HG03571 (cell line): ENCODE measurements around the gene SCG3.

Source experiments
- ATAC-seq: cut with Tn5 transposase; IDR thresholded peaks from one replicate; pipeline ENCODE4 v1.9.1; 2021; ENCODE audit not compliant: unreplicated experiment

The SCG3 gene

DNA sequence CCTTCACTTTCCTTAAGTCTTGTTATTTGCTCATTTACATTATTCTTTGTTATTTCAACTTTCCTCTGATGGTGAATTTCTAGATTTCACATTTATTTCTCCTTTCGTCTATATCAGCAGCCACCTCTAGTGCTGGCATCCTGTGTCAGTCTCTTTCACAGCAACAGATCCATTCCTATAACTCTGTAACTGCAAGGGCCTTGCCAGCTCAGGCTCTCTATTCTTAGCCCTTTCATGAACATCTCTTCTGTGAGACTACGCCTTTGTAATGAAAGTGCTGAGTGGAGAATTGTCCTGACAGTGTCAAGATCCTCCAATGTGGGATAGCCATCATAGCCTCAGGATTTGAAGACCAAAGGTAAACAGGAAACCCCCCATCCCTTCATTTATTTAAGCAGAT is 3.9 kb upstream of the SCG3 start:
- no peak for ATAC-seq

DNA sequence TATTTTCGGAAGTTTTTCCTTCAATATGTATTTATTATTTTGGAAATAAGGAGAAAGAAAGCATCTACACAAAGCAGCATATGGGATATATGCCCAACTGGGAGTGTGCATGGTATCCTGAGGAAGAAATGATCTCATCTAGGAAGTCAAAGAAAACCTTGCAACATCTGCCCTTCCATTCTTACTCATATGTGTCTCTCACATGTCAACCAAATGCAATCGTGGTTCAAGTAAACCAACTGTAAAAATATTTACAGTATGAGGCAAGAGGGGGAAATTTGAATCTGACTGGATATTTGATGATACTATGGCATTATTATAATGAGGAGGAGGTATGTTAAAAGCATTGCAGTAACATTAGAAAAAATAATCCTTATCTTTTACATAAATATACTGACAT is 3.2 kb upstream of the SCG3 start:
- ATAC-seq = no peak

DNA sequence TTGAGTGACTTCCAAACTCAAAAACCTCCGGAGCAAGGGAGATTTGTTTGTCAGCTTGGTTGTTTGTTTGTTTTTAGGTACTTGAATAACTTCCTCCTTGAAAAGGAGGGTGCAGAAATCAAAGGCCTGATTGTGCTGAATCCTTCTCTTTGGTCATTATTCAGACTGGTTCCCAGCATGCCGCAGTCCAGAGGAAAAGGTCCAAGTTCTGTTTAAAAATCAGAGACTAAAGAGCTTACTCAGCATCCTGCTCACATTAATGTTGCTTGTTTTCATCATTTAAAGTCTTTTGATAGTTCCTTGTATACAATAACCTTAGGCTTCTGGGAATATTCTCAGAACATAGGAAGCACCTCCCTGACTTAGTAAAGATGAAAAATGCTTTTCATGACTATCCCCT is 982 bp upstream of the SCG3 start:
- no peak for ATAC-seq

DNA sequence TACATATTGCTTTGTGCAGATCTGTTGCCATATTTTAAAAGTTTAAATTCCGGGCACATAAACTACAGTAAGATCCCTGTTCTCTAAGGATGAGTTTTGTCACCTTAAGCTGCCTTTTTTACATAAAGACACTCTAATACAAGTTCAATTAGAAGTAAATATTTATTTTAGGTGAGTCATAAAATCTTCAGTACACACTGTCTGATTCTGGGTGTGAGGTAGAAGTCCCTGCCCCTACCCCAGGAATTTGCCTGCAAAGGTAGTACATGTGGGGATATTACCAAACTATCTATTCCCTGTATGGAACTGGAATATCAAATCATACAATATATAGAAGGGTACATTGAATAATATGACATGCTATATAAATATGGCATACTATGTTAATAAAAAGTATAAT is 6.3 kb downstream of the SCG3 start:
- no peak for ATAC-seq

DNA sequence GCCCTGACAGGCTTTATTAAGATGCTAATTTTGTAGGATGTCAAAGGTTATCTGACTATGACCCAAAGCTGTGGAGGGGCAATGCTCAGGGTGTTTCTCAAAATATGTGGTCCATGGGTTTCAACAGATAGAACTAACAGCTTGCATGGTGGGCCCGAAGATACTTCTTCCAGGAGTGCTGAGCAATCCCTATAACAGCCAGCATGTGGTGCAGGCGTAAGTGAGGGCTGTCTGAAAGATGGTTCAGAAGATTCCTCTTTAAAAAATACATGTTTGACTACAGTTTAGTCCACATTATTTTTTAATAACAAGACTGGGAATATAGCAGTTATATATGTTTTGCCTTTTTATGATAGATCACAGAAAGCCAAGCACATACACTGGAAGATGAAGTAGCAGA is 7.6 kb downstream of the SCG3 start:
- no peak for ATAC-seq

DNA sequence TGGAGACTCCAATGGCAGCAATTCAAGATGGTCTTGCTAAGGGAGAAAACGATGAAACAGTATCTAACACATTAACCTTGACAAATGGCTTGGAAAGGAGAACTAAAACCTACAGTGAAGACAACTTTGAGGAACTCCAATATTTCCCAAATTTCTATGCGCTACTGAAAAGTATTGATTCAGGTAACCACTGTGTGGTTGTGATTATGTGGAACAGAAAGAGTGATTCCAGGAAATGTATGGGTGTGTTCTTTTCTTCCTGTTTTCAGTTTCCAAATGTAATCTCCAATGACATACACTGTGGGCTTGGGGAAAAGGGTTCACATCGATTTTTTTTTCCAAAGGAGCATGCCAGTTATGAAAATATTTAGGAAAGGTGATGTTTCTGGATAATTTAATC is 10.9 kb downstream of the SCG3 start:
- no peak for ATAC-seq

DNA sequence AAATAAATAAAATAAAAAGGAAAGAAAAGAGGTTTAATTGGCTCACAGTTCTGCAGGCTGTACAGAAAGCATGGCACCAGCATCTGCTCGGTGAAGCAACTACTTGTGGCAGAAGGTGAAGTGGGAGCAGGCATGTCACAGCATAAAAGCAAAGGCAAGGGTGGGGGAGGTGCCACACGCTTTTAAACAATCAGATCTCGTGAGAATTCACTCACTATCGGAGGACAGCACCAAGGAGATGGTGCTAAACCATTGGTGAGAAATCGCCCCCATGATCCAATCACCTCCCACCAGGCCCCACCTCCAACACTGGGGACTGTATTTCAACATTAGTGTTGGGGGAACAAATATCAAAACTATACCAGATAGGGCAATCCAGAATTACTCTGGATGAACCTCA is 15.3 kb downstream of the SCG3 start:
- no peak for ATAC-seq

DNA sequence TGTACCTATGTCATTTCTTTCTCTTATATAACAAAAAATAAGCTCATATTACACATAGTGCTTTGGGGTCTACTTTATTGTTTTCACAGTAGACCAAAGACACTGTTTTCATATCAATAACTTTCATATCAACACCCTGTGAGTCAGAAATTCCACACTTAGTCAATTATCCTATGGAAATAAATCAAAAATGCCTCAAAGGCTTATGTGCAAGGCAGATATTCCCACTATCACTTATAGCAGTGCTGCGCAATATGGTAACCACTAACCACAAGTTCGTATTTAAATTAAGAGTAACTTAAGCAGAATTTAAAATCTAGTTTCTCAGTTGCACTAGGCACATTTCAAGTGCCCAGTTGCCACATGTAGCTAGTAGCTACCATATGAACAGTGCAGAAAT is 15.9 kb downstream of the SCG3 start:
- no peak for ATAC-seq

DNA sequence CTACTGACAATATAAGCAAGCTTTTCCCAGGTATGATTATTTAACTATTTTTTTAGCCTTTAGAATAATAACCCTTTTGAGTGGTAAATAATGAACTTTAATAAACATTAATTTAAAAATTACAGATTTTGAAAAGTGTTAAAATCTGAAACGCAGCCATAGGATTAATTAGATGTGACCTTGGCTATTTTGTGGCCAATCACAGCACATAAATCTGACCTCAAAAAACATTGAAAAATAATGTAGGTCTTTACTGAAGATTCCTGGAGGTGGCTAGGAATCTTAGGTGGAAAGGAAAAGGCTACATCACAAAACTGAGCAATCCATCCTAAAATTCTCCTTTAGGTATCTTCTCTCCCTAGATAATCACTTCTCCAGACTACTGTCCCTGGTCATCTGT is 18.1 kb downstream of the SCG3 start:
- ATAC-seq = no peak

DNA sequence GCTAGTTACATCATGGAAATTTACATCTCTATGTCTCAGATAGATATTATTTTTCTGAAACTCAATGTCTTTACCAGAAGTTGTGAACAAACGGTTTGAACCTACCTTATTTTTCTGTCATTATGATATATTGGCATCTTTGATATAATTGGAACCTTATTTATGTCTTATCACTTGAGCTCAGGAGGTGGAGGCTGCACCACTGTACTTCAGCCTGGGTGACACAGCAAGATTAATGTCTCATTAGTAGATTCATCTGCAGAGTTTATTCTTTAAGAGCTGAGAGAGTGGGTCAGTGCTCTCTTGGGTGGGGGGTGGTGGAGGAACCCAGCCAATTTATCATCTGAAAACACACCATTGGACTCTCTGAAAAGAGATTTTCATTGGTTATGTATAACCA is 21.4 kb downstream of the SCG3 start:
- no peak for ATAC-seq

DNA sequence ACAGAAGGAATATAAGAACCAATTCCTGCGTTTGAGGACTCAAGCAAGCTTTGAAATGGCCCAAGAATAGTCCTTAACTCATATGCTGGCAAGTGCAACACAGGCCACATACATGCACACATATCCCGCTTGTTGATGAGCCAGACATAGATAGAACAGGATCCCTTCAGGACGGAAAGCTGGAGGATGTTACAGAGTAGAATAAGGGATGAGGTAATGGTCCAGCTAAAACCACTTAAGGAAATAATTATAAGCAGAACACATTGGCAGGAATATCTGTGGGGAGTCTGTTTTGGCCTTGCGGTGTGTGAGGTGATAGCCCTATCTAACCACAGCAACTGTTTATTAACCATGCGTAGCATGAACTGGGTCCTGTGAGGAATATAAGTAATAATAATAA is 25.0 kb downstream of the SCG3 start:
- no peak for ATAC-seq

DNA sequence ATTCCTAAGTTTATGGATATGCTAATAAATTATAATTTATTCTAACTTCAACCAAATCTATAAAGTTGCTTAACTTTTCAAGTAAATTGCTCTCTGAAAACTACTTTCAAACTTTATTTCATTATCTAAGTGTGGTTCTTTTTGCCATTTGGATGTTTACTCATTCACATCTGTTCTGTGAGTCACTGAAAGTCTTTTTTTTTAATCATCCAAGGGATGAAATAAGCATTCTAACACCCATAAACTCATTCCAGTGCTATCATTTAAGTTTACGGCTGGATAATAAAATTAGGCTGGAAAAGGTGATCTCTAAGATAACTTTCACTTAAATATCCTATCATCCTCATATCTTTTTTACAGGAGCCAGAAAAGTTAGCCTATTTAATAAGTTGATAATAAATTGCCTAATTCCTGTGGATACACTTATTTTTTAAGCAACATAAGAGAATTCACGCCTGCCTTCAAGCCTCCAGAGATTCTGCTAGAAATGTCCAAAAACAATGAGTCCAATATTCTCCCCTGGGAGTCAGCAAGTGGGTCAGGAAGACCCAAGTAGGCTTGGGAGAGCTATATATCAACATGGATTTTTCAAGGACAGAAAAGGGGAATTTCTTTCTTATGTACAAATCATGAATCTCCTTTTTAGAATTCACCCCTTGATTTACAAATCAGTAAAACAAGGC is 25.8 kb downstream of the SCG3 start:
- no peak for ATAC-seq

DNA sequence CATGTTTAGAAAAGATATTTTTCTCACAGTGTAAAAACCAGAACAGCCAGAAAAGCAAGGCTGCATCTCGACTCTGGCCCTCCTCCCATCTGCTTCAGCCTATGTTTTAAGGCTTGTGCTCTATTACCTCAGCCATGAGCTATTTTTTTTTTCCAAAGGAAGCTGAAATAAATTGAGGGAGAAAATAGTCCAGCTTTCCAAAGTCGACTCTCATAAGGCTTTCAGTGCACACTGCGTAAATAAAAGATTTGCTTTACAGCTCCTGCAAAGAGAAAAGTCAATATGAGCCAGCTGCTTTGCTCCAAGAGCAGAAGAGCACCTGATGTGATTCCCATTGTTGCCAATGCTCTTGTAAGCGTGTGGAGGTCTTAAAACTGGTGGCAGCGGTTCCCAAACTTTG is 26.7 kb downstream of the SCG3 start:
- ATAC-seq = no peak

DNA sequence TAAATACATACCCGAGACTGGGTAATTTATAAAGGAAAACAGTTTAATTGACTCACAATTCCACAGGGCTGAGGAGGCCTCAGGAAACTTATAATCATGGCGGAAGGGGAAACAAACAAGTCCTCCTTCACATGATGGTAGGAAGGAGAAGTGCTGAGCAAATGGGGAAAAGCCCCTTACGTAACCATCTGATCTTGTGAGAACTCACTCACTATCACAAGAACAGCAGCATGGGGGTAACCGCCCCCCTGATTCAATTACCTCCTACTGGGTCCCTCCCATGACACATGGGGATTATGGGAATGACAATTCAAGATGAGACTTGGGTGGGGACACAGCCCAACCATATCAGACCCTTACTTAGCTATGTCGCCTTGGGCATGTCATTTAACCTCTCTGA is 27.7 kb downstream of the SCG3 start:
- no peak for ATAC-seq

DNA sequence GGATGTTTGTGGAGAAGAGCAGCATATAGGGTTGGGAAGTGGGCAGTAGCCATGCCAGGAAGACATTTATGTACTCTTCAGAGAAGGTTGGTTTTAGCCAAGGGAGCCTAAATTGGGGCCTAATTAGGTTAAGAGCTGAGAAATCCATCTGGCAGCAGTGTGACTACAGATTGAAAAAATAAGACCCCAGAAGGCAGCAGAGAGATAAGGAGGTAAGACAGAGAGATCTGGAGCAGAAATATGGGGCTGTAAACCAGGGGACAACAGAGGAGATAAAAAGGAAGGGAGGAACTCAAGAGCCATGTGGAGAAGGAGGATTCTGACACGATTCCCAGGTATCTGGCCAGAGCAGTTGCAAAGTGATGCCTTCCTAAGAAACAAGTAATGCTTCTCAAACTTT is 32.9 kb downstream of the SCG3 start:
- no peak for ATAC-seq

DNA sequence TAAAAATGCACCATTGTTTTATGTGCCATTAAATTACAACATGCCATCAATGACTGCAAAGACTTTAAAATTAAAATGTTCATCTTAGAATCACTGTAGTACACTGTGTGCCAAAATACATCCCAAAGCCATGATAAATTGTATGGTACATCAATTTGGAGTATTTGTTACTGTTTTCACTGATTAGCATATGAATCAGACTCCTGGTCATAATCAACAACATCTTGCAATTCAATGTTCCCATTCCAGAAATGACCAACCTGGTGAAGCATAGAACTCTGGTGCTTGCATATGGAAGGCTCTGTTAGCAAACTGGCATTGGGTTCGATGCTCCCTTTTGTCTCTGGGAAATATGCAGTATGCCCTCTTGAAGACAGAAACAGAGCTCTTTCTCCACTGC is 33.6 kb downstream of the SCG3 start:
- no peak for ATAC-seq

DNA sequence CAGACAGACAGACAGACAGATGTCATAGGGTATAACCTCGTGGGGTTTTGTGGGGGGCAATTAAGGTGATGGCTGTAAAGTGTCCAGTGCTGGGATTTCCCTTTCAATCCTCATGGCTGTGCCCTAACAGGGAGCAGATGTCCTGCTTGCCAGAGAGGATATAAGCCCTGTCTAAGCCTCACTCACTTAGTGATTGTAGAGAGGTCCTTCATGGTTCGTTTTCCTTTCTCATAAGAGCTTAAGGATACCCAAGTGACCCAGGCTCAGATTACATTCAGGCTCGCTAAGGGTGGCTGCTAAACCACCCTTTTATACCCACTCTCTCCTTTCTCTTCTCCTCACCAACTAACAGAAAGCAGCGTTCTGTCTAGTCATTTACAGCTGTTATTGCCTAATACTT is 36.9 kb downstream of the SCG3 start:
- no peak for ATAC-seq

DNA sequence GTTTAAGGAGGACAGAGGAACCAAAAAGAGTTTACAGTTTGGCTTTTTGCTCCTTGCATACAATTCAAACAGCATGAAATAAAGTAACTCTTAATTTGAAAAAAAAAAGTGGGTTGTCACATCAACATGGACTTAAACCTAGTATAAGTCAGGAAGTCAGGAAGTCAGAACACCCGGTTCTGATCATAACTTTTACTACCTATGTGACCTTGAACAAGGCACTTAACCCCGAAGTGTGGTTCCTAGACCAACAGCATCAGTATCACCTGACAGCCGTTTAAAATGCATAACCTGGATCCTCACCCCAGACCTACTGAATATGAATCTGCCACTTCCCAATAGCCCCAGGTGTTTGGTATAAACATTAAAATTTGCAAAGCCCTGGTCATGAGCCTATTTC is 37.4 kb downstream of the SCG3 start:
- ATAC-seq = no peak

DNA sequence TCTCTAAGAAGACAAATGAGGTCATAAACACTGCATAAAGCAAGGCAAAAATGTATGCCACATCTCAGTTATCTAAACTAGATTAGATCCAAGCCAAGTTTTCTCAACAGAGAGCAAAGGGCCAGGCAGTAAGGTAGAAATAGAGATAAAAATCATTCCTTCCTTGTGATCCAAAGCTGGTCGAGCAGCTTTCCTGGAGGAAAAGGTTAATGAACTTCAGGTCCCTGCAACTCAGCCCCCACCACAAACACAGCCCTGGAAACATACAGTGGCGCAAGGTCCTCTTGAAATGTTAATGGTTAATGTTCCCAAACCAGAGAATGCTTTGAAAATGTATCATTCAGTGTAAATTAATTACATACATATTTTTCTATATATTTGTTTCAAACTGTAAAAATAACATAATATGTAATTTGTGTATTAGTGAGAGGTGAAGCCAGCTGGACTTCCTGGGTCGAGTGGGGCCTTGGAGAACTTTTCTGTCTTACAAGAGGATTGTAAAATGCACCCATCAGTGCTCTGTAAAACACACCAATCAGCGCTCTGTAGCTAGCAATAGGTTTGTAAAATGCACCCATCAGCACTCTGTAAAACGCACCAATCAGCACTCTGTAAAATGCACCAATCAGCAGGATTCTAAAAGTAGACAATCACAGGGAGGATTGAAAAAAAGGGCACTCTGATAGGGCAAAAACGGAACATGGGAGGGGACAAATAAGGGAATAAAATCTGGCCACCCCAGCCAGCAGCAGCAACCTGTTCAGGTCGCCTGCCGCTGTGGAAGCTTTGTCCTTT is 39.1 kb downstream of the SCG3 start:
- no peak for ATAC-seq

DNA sequence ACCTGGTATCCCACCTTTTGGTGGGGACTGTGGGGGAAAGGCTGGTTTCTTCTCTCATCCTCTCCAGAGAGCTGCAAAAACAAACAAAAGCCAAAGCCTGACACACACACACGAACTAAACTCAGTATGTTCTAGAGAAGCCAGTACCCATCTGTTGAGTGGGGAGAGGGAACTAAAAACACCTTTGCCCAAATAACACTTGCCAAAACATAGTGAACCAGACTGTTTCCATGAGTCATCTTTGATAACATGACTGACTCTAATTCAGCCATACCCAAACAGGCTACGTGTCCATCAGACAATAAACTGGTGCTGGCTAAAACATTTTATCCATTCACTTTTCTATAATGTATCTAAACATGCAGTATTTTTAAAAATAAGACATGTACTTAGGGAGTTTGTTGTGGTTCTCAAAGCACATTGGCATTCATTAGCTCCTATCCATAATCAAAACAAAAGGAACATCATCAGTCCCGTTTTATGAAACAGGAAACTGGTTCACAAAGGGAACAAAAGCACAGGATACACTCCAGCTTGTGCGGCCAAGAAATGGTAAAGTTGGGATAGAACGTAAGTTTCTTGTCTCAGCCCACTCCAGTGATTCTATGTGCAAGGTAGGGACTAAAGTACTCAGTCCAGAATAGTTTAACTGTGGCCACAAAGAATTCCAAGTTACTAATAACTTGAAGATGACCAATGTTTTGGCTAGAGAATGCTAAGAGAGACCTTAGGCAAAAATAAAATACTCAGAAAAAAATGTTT is 40.1 kb downstream of the SCG3 start:
- no peak for ATAC-seq

DNA sequence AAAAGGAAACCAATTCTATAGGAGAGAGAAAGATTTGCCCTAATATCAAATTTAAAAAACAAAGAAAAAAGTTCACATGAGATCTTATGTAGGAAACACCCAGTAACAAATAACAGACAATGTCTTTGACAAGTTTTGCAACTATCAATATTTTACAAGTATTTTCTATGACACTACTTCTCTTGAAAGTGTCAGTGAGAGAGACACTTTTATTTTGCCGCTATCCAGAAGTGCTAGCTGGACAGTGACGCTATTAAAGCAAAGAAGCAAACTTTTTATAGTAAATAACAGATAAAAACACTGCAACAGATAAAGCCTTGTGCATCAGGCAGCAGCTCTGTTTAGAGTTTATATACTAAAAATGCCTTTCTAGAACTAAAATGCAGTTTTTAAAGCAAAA is 42.9 kb downstream of the SCG3 start:
- no peak for ATAC-seq

DNA sequence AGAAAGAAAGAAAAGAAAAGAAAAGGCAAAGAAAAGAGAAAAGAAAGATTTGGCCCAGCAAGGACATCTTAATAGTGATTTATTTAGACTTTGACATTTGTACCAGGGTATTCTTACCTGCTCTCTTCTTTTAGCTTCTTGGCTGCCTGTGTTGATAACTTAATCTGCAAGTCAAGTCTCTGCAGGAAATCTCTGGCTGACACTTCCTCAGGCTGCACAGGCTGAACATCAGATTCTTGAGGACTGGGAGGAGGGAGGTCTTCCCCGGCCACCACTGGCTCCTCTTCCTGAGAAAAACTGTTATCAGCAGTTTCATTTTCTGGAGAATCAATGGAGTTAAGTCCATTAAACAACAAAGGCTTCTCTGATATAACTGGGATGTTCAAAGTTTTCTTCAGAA is 43.4 kb downstream of the SCG3 start:
- ATAC-seq = no peak
